Breast epithelium (tissue), 3 donors: ENCODE data around the gene DCANP1.

Experiments
- POLR2A ChIP-seq: fragments of 450-650 bp; IDR thresholded peaks from one replicate; pipeline ENCODE4 v1.6.1; 2016; ENCODE audit warnings: antibody characterized with exemption, mild to moderate bottlenecking, moderate library complexity
- TF ChIP-seq, protein P1 (sequence below), 3 donors: fragments of 450-650 bp; IDR thresholded peaks; one replicate each; pipeline ENCODE4 v1.5.1; 2016 to 2017; ENCODE audit warnings: antibody characterized with exemption in 3 of 3, mild to moderate bottlenecking in 3 of 3, moderate library complexity in 3 of 3

DNA sequence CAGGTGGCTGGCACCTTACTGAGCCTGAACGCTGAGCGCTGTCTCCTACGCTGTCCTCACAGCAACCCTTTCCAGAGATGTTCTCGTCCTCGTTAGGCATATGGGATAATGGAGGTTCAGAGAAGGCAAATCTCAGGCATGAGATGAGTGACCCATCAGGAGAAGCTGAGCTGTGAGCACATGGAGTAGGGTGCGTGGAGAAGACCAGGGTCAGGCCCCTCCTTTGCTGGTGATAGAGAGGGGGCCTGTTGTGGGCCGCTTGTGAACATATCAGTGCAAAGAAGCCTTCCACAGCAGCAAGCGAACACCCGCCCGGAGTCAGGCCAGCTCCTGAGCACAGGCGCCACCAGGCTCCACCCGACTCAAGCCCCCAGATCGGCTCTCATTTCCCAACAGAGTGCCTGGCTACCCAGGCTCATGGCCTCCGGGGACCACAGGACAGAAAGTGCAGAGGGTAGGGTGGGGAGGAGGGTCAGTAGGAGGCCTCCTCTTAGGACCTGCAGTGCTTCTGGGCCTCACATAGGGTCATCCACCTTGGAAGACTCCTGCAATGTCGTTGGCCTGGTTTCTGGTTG is 20.0 kb upstream of the DCANP1 start:
- TF ChIP-seq POLR2A: no peak
- TF ChIP-seq, protein P1, sequence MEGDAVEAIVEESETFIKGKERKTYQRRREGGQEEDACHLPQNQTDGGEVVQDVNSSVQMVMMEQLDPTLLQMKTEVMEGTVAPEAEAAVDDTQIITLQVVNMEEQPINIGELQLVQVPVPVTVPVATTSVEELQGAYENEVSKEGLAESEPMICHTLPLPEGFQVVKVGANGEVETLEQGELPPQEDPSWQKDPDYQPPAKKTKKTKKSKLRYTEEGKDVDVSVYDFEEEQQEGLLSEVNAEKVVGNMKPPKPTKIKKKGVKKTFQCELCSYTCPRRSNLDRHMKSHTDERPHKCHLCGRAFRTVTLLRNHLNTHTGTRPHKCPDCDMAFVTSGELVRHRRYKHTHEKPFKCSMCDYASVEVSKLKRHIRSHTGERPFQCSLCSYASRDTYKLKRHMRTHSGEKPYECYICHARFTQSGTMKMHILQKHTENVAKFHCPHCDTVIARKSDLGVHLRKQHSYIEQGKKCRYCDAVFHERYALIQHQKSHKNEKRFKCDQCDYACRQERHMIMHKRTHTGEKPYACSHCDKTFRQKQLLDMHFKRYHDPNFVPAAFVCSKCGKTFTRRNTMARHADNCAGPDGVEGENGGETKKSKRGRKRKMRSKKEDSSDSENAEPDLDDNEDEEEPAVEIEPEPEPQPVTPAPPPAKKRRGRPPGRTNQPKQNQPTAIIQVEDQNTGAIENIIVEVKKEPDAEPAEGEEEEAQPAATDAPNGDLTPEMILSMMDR (IDR thresholded peaks at IDR 0.05): no peak
